Retinal pigment epithelial cell (primary cell): ENCODE data around the gene NUAK1.

ENCODE experiments used
- DNase-seq: peaks from one replicate; pipeline ENCODE4 v3.0.0-alpha.2; 2010; ENCODE audit warnings: low read depth
- H3K4me3 ChIP-seq: 2 replicates; pipeline ENCODE4 v1.5.1; 2011; ENCODE audit warnings: mild to moderate bottlenecking, low read length, control low read depth, moderate library complexity
- CTCF ChIP-seq: conservative IDR thresholded peaks from 2 replicates; pipeline ENCODE4 v1.5.1; 2011; ENCODE audit warnings: low read depth, low read length, control low read depth, inconsistent platforms

The NUAK1 gene

GRCh38 chr12:106096376-106096775 is 42.4 kb downstream of the NUAK1 start:
- no peak for DNase-seq
- no peak overlapping the region for H3K4me3 ChIP-seq
- TF ChIP-seq CTCF = no peak

GRCh38 chr12:106094304-106094703 is 44.5 kb downstream of the NUAK1 start:
- H3K4me3 ChIP-seq = no peak overlapping the region
- TF ChIP-seq CTCF = no peak
- DNase-seq = no peak

GRCh38 chr12:106093246-106093645 is 45.5 kb downstream of the NUAK1 start:
- DNase-seq = no peak
- no peak for TF ChIP-seq CTCF
- no peak overlapping the region for H3K4me3 ChIP-seq

- DNase-seq = no peak
- no peak overlapping the region for H3K4me3 ChIP-seq
- TF ChIP-seq CTCF = no peak
These were observed 47.3 kb downstream of the NUAK1 start for GRCh38 chr12:106091446-106091820.

GRCh38 chr12:106090591-106091445 is 47.9 kb downstream of the NUAK1 start:
- no peak for TF ChIP-seq CTCF
- no peak for DNase-seq
- H3K4me3 ChIP-seq = no peak overlapping the region

- TF ChIP-seq CTCF = no peak
- H3K4me3 ChIP-seq = no peak overlapping the region
- no peak for DNase-seq
These were observed 48.8 kb downstream of the NUAK1 start for GRCh38 chr12:106089935-106090334.

GRCh38 chr12:106088811-106089485 is 49.8 kb downstream of the NUAK1 start:
- H3K4me3 ChIP-seq = no peak overlapping the region
- no peak for DNase-seq
- no peak for TF ChIP-seq CTCF
